NCI-H2227 treated with DMSO at 0.1 percent for 48 hours (cell line): ENCODE measurements around the gene RPS16.

Source experiments
- DNase-seq: peaks from one replicate; lab custom pipeline; 2025; lab: John Stamatoyannopoulos, UW

Gene RPS16

GRCh38 chr19:39449116-39449797, 13.5 kb upstream of the RPS16 start:
- DNase-seq, result no peak

GRCh38 chr19:39448271-39448670, 12.5 kb upstream of the RPS16 start:
- no peak for DNase-seq

GRCh38 chr19:39446365-39447084, 10.8 kb upstream of the RPS16 start:
- DNase-seq, result no peak

GRCh38 chr19:39445196-39446111, 9.7 kb upstream of the RPS16 start, which contains the start of gene SUPT5H:
SUPT5H (plus strand) TSS chr19:39445582; CDS start chr19:39445891, 309 bp downstream.
- peak; percentile 100 for DNase-seq

GRCh38 chr19:39444598-39445195, 8.9 kb upstream of the RPS16 start:
- DNase-seq, result peak; percentile 89

- no peak for DNase-seq
These were observed 2.7 kb upstream of the RPS16 start for GRCh38 chr19:39438270-39438934.

- no peak for DNase-seq
These were observed 584 bp upstream of the RPS16 start for GRCh38 chr19:39436350-39436716.

- DNase-seq, result no peak
These were observed 1.3 kb downstream of the RPS16 start for GRCh38 chr19:39434123-39435076.

- DNase-seq, result no peak
These were observed 2.2 kb downstream of the RPS16 start for GRCh38 chr19:39433480-39434079.

GRCh38 chr19:39432677-39433025, 3.1 kb downstream of the RPS16 start:
- DNase-seq, result no peak

- peak; percentile 77 for DNase-seq
These were observed 4.8 kb downstream of the RPS16 start for GRCh38 chr19:39430675-39431593.

GRCh38 chr19:39428283-39429112, 7.3 kb downstream of the RPS16 start:
- DNase-seq, result peak; percentile 72

GRCh38 chr19:39427707-39428106, 8.0 kb downstream of the RPS16 start:
- DNase-seq, result no peak

- peak; percentile 72 for DNase-seq
These were observed 9.6 kb downstream of the RPS16 start for GRCh38 chr19:39426170-39426569.

- DNase-seq, result no peak
These were observed 10.0 kb downstream of the RPS16 start for GRCh38 chr19:39425744-39426143.

GRCh38 chr19:39424934-39425333, 10.8 kb downstream of the RPS16 start:
- no peak for DNase-seq

- no peak for DNase-seq
These were observed 12.3 kb downstream of the RPS16 start for GRCh38 chr19:39423258-39424086.
